Ascending aorta (tissue), 2 donors: Measurements from ENCODE around the gene CPNE7. TPM values are rescaled to one million over a fixed set of nuclear protein-coding genes. Genes with fewer than 3 reads are reported as not detected.

Experiments
- DNase-seq, 2 donors: peaks; one replicate each; pipeline ENCODE4 v3.0.0-alpha.2; 2019; ENCODE audit warnings: low spot score in 2 of 2
- H3K27ac ChIP-seq, 2 donors: fragments of 200-600 bp; sonication (generic); one replicate each; pipeline ENCODE4 v1.5.1; 2016 to 2017; ENCODE audit warnings: mild to moderate bottlenecking in 1 of 2
- H3K27me3 ChIP-seq: fragments of 200-600 bp; sonication (generic); one replicate; pipeline ENCODE4 v1.5.1; 2017
- H3K36me3 ChIP-seq, 2 donors: fragments of 200-600 bp; sonication (generic); one replicate each; pipeline ENCODE4 v1.5.1; 2016
- H3K4me1 ChIP-seq, 2 donors: fragments of 200-600 bp; sonication (generic); one replicate each; pipeline ENCODE4 v1.5.1; 2016 to 2017; ENCODE audit warnings: mild to moderate bottlenecking in 1 of 2
- H3K4me3 ChIP-seq, 2 donors: fragments of 200-600 bp; sonication (generic); one replicate each; pipeline ENCODE4 v1.5.1; 2016 to 2017; ENCODE audit warnings: mild to moderate bottlenecking in 1 of 2
- H3K9me3 ChIP-seq, 2 donors: fragments of 200-600 bp; sonication (generic); one replicate each; pipeline ENCODE4 v1.5.1; 2016
- CTCF ChIP-seq, 3 experiments: fragments of 200-600 bp in 2 of 3; fragments of 450-650 bp in 1 of 3; sonication (generic) in 2 of 3; IDR thresholded peaks; one replicate each; pipeline ENCODE4 v1.5.1; 2016 to 2019; ENCODE audit warnings: antibody characterized with exemption in 3 of 3, mild to moderate bottlenecking in 1 of 3, moderate library complexity in 1 of 3
- intact Hi-C: fragments of 100-400 bp; cut with DNase I; formaldehyde crosslinking; loops from one replicate; pipeline ENCODE4 v1.15.1; 2023
- total RNA-seq: library from RNA; depleted of rRNA; stranded (reverse); fragments of >200 nt; gene quantifications from one replicate; pipeline ENCODE4 v1.1.0, GENCODE V29; 2016

Gene CPNE7
- total RNA-seq, 1 donor from 2014 or later: not detected

GRCh38 chr16:89552329-89552728 is 23.2 kb upstream of the CPNE7 start:
- H3K27me3 ChIP-seq: no peaks in the 10 kb centered on the region
- H3K4me3 ChIP-seq: no peak overlapping the region
- DNase-seq: no peak
- H3K9me3 ChIP-seq: no peaks in the 10 kb centered on the region
- intact Hi-C loops: no loop called here
- H3K27ac ChIP-seq: no peak overlapping the region
- H3K4me1 ChIP-seq: no peaks in the 10 kb centered on the region
- H3K36me3 ChIP-seq: peaks cover 67 to 89% of the 10 kb centered on the region in 2 donors
- TF ChIP-seq CTCF (IDR thresholded peaks at IDR 0.05): no peak

GRCh38 chr16:89552913-89553312 is 22.6 kb upstream of the CPNE7 start:
- no peaks in the 10 kb centered on the region for H3K4me1 ChIP-seq
- TF ChIP-seq CTCF (IDR thresholded peaks at IDR 0.05): no peak
- no peak overlapping the region for H3K27ac ChIP-seq
- no peak for DNase-seq
- no peak overlapping the region for H3K4me3 ChIP-seq
- peaks cover 62 to 83% of the 10 kb centered on the region in 2 donors for H3K36me3 ChIP-seq
- H3K27me3 ChIP-seq: no peaks in the 10 kb centered on the region
- no peaks in the 10 kb centered on the region for H3K9me3 ChIP-seq
- intact Hi-C loops: no loop called here

DNA sequence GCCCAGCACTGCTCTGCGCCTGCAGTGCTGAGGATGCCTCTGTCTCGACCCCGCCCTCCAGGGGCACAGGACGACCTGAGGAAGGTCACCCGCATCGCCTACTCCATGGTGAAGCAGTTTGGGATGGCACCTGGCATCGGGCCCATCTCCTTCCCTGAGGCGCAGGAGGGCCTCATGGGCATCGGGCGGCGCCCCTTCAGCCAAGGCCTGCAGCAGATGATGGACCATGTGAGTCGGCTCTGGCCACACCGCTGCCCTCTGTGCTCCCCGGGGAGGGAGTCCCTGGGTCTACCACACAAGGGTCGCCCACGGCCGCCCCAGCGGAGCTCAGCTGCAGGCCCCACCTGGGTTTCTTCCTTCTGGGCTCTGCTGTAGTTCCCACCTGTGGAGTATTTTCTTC is 21.8 kb upstream of the CPNE7 start:
- H3K27me3 ChIP-seq: no peaks in the 10 kb centered on the region

GRCh38 chr16:89554343-89554742 is 21.2 kb upstream of the CPNE7 start:
- Histone ChIP-seq H3K36me3 (peaks cover 50 to 68% of the 10 kb centered on the region in 2 donors), H3K27me3 (no peaks in the 10 kb centered on the region), H3K27ac (no peak overlapping the region), H3K4me3 (no peak overlapping the region), H3K9me3 (no peaks in the 10 kb centered on the region), H3K4me1 (peaks cover 0 to 2% of the 10 kb centered on the region in 2 donors)
- DNase-seq: no peak
- intact Hi-C loops: no loop called here
- no peak for TF ChIP-seq CTCF (IDR thresholded peaks at IDR 0.05)

More for the DNA sequence above, 21.8 kb upstream of the CPNE7 start:
- no peak overlapping the region for H3K4me3 ChIP-seq
- H3K36me3 ChIP-seq: peaks cover 55 to 74% of the 10 kb centered on the region in 2 donors
- intact Hi-C loops: no loop called here
- H3K27ac ChIP-seq: no peak overlapping the region
- H3K9me3 ChIP-seq: no peaks in the 10 kb centered on the region
- H3K4me1 ChIP-seq: no peaks in the 10 kb centered on the region
- no peak for DNase-seq
- no peak for TF ChIP-seq CTCF (IDR thresholded peaks at IDR 0.05)

DNA sequence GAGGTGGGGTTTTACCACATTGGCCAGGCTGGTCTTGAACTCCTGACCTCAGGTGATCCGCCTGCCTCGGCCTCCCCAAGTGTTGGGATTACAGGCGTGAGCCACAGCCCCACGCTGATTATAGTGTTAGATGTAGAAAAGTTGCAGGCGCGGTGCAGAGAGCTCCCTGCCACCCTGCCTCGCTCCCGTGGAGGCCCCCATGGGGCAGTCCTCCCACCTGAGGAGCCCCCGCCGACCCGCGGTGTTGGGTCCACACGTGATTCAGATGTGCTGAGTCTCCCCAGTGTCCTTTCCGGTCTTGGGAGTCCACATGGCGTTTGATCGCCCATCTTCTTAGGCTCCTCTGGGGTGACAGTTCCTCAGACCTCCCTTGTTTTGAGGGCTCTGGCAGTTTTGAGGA is 20.3 kb upstream of the CPNE7 start:
- Histone ChIP-seq H3K27ac (no peak overlapping the region), H3K4me3 (no peak overlapping the region), H3K36me3 (peaks cover 43 to 59% of the 10 kb centered on the region in 2 donors), H3K4me1 (peaks cover 0 to 6% of the 10 kb centered on the region in 2 donors), H3K27me3 (no peaks in the 10 kb centered on the region), H3K9me3 (no peaks in the 10 kb centered on the region)
- intact Hi-C loops: loop anchor here (5.0 kb wide), 2 partner anchors 48 to 223 kb away; partner anchors contain the start of gene SPG7
- no peak for TF ChIP-seq CTCF (IDR thresholded peaks at IDR 0.05)
- no peak for DNase-seq

DNA sequence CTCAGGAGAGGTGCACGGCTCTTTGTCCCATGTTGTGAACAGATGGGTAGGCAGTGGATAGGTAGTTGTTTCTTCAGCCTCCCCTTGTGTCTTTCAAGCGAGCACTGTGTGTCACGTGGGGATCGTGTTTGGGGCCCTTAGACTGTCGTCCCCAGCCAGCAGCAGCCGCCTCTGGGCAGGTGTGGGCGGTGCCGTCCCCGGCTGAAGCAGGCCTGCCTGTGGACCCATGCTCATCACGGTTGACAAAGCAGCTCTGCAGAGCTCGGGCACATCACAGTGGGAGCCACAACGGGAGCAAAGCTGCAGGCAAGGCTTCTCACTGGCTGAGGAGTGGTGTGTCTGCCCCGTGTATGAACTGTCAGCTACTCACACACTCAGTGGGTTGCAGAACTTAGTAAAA is 19.8 kb upstream of the CPNE7 start:
- H3K9me3 ChIP-seq: no peaks in the 10 kb centered on the region
- no peak for TF ChIP-seq CTCF (IDR thresholded peaks at IDR 0.05)
- intact Hi-C loops: loop anchor here (5.0 kb wide), 2 partner anchors 48 to 223 kb away; partner anchors contain the start of gene SPG7
- no peak for DNase-seq
- peaks cover 0 to 6% of the 10 kb centered on the region in 2 donors for H3K4me1 ChIP-seq
- peaks cover 43 to 54% of the 10 kb centered on the region in 2 donors for H3K36me3 ChIP-seq
- H3K27me3 ChIP-seq: no peaks in the 10 kb centered on the region
- no peak overlapping the region for H3K27ac ChIP-seq
- H3K4me3 ChIP-seq: no peak overlapping the region
